ENCODE results near the gene GBX1. TPM values are rescaled to one million over a fixed set of nuclear protein-coding genes. Genes with fewer than 3 reads are reported as not detected.

Gene GBX1
- total RNA-seq, 4 donors from 2014 or later = not detected

GRCh38 chr7:151201344-151201743, 33.9 kb upstream of the GBX1 start:
- Histone ChIP-seq H3K36me3 (no peaks in the 10 kb centered on the region), H3K27me3 (no peaks in the 10 kb centered on the region), H3K4me1 (peaks cover 0 to 5% of the 10 kb centered on the region in 2 donors), H3K4me3 (replicated peaks in 1 of 3) (no peak overlapping the region), H3K9me3 (no peaks in the 10 kb centered on the region), H3K27ac (no peak overlapping the region)
- 89 to 96% methylated on average over 3 of the region's 3 CpGs for WGBS, 2 donors
- intact Hi-C loops (cut with DNase I) = no loop called here
- TF ChIP-seq CTCF (IDR thresholded peaks at IDR 0.05) = no peak
- no peak for TF ChIP-seq POLR2A (IDR thresholded peaks at IDR 0.05)
- DNase-seq = no peak

- H3K36me3 ChIP-seq = no peaks in the 10 kb centered on the region
- intact Hi-C loops (cut with DNase I) = no loop called here
- no peak overlapping the region for H3K27ac ChIP-seq
- H3K27me3 ChIP-seq = no peaks in the 10 kb centered on the region
- no peak for DNase-seq
- no peak overlapping the region for H3K4me3 ChIP-seq (replicated peaks in 1 of 3)
- no peak for TF ChIP-seq CTCF (IDR thresholded peaks at IDR 0.05)
- TF ChIP-seq POLR2A (IDR thresholded peaks at IDR 0.05) = no peak
- 42 to 47% methylated on average over 26 to 30 of the region's 30 CpGs for WGBS, 2 donors
- H3K9me3 ChIP-seq = no peaks in the 10 kb centered on the region
- H3K4me1 ChIP-seq = peaks cover 0 to 5% of the 10 kb centered on the region in 2 donors
Observed at GRCh38 chr7:151198945-151199848, 31.7 kb upstream of the GBX1 start.

GRCh38 chr7:151197932-151198331, 30.4 kb upstream of the GBX1 start:
- Histone ChIP-seq H3K36me3 (no peaks in the 10 kb centered on the region), H3K27ac (no peak overlapping the region), H3K4me1 (peaks cover 0 to 5% of the 10 kb centered on the region in 2 donors), H3K9me3 (no peaks in the 10 kb centered on the region), H3K4me3 (replicated peaks in 1 of 3) (no peak overlapping the region), H3K27me3 (no peaks in the 10 kb centered on the region)
- intact Hi-C loops (cut with DNase I) = no loop called here
- DNase-seq = no peak
- TF ChIP-seq CTCF (IDR thresholded peaks at IDR 0.05) (no peak), POLR2A (IDR thresholded peaks at IDR 0.05) (no peak)

GRCh38 chr7:151195616-151196450, 28.3 kb upstream of the GBX1 start:
- H3K27me3 ChIP-seq = no peaks in the 10 kb centered on the region
- H3K27ac ChIP-seq = no peak overlapping the region
- H3K9me3 ChIP-seq = no peaks in the 10 kb centered on the region
- intact Hi-C loops (cut with DNase I) = no loop called here
- TF ChIP-seq POLR2A (IDR thresholded peaks at IDR 0.05) = no peak
- no peak for TF ChIP-seq CTCF (IDR thresholded peaks at IDR 0.05)
- WGBS, 2 donors = 46 to 62% methylated on average over 16 to 19 of the region's 19 CpGs
- no peak overlapping the region for H3K4me3 ChIP-seq (replicated peaks in 1 of 3)
- H3K4me1 ChIP-seq = peaks cover 0 to 5% of the 10 kb centered on the region in 2 donors
- no peak for DNase-seq
- no peaks in the 10 kb centered on the region for H3K36me3 ChIP-seq
